GM15510 (cell line): ENCODE data around the gene GPR132.

ENCODE experiments used
- POLR2A ChIP-seq: IDR thresholded peaks from 3 replicates; pipeline ENCODE4 v1.6.1; 2011; ENCODE audit warnings: borderline replicate concordance; ENCODE audit not compliant: insufficient read length; ENCODE audit errors: extremely low read depth

Gene GPR132

GRCh38 chr14:105093038-105093430 lies 27.8 kb upstream of the GPR132 start:
- no peak for TF ChIP-seq POLR2A

GRCh38 chr14:105092171-105093037 lies 27.2 kb upstream of the GPR132 start:
- no peak for TF ChIP-seq POLR2A

GRCh38 chr14:105091517-105092170 lies 26.4 kb upstream of the GPR132 start:
- TF ChIP-seq POLR2A = no peak

- TF ChIP-seq POLR2A = no peak
Observed at GRCh38 chr14:105091054-105091516, 25.9 kb upstream of the GPR132 start.

GRCh38 chr14:105090493-105091053 lies 25.3 kb upstream of the GPR132 start:
- TF ChIP-seq POLR2A = no peak

- no peak for TF ChIP-seq POLR2A
Observed at GRCh38 chr14:105089746-105090492, 24.7 kb upstream of the GPR132 start.

GRCh38 chr14:105088812-105089745 lies 23.8 kb upstream of the GPR132 start:
- no peak for TF ChIP-seq POLR2A

- no peak for TF ChIP-seq POLR2A
Observed at GRCh38 chr14:105087963-105088811, 23.0 kb upstream of the GPR132 start.

- TF ChIP-seq POLR2A = peak; percentile 30
Observed at GRCh38 chr14:105087308-105087962, 22.2 kb upstream of the GPR132 start.

GRCh38 chr14:105086833-105087307 lies 21.6 kb upstream of the GPR132 start:
- peak; percentile 37 for TF ChIP-seq POLR2A

- TF ChIP-seq POLR2A = no peak
Observed at GRCh38 chr14:105085766-105086165, 20.5 kb upstream of the GPR132 start.
